GM21786 (cell line): ENCODE measurements around the gene OOSP3.
"Not testable (repeated sequence)": the region's sequence is repeated elsewhere in the genome, so short reads cannot be mapped to it uniquely, and the experiment has no call there.

Experiments used
- ATAC-seq: cut with Tn5 transposase; IDR thresholded peaks from one replicate; pipeline ENCODE4 v1.9.1; 2021; ENCODE audit not compliant: unreplicated experiment

The OOSP3 gene

GRCh38 chr11:59878575-59878974, at the start of gene OOSP3:
Gene OOSP3 (plus strand): TSS chr11:59878782. CDS start chr11:59878809, 27 bp downstream.
- no peak for ATAC-seq

- no peak for ATAC-seq
Measured at GRCh38 chr11:59829358-59829757, 49.2 kb upstream of the OOSP3 start.

- no peak for ATAC-seq
Measured at GRCh38 chr11:59833602-59834001, 45.0 kb upstream of the OOSP3 start.

- no peak for ATAC-seq
Measured at GRCh38 chr11:59839615-59840014, 39.0 kb upstream of the OOSP3 start.

- ATAC-seq, result no peak
Measured at GRCh38 chr11:59841514-59841913, 37.1 kb upstream of the OOSP3 start.

- ATAC-seq, result no peak
Measured at GRCh38 chr11:59842316-59842715, 36.3 kb upstream of the OOSP3 start.

GRCh38 chr11:59845399-59845798, 33.2 kb upstream of the OOSP3 start, which contains the start of gene CBLIF:
Gene CBLIF (minus strand): TSS chr11:59845499. CDS start chr11:59845453, 46 bp downstream.
- ATAC-seq, result no peak

- ATAC-seq, result no peak
Measured at GRCh38 chr11:59846556-59846955, 32.0 kb upstream of the OOSP3 start.

- ATAC-seq, result no peak
Measured at GRCh38 chr11:59847626-59848025, 31.0 kb upstream of the OOSP3 start.

- ATAC-seq, result not testable (repeated sequence)
Measured at GRCh38 chr11:59848439-59848838, 30.1 kb upstream of the OOSP3 start.

GRCh38 chr11:59849129-59849528, 29.5 kb upstream of the OOSP3 start:
- ATAC-seq, result no peak

- not testable (repeated sequence) for ATAC-seq
Measured at GRCh38 chr11:59849551-59849950, 29.0 kb upstream of the OOSP3 start.

GRCh38 chr11:59851416-59851815, 27.2 kb upstream of the OOSP3 start:
- not testable (repeated sequence) for ATAC-seq

GRCh38 chr11:59854871-59855270, 23.7 kb upstream of the OOSP3 start:
- no peak for ATAC-seq

- no peak for ATAC-seq
Measured at GRCh38 chr11:59857439-59858434, 20.8 kb upstream of the OOSP3 start.

GRCh38 chr11:59859673-59860072, 18.9 kb upstream of the OOSP3 start:
- no peak for ATAC-seq

- no peak for ATAC-seq
Measured at GRCh38 chr11:59862252-59862651, 16.3 kb upstream of the OOSP3 start.

- ATAC-seq, result no peak
Measured at GRCh38 chr11:59865031-59865430, 13.6 kb upstream of the OOSP3 start.

GRCh38 chr11:59866397-59866796, 12.2 kb upstream of the OOSP3 start, which contains the start of gene TCN1:
Gene TCN1 (minus strand): TSS chr11:59866487. CDS start chr11:59866470, 17 bp downstream.
- no peak for ATAC-seq

- no peak for ATAC-seq
Measured at GRCh38 chr11:59866836-59867235, 11.7 kb upstream of the OOSP3 start.

GRCh38 chr11:59867946-59868345, 10.6 kb upstream of the OOSP3 start:
- no peak for ATAC-seq

- ATAC-seq, result no peak
Measured at GRCh38 chr11:59872076-59872475, 6.5 kb upstream of the OOSP3 start.
